GM23338 (cell line): ENCODE data around the gene AOPEP. TPM values are rescaled to one million over a fixed set of nuclear protein-coding genes. Genes with fewer than 3 reads are reported as not detected.

Source experiments
- ATAC-seq: fragments of 200-7000 bp; cut with Tn5 transposase; 3 replicates; pipeline ENCODE4 v1.9.1; 2020
- DNase-seq: peaks from one replicate; pipeline ENCODE4 v3.0.0-alpha.2; 2015; ENCODE audit warnings: low spot score
- H2AFZ ChIP-seq: fragments of 200-600 bp; sonication (generic); 2 replicates; pipeline ENCODE4 v1.8.0; 2016; ENCODE audit warnings: antibody characterized with exemption, mild to moderate bottlenecking, moderate library complexity
- H3F3A ChIP-seq: fragments of 200-600 bp; sonication (generic); replicated peaks from 2 replicates; pipeline ENCODE4 v1.8.0; 2017; ENCODE audit warnings: antibody characterized with exemption, mixed run types, low read depth
- H3K27ac ChIP-seq: fragments of 200-600 bp; sonication (generic); 2 replicates; pipeline ENCODE4 v1.6.1; 2016; ENCODE audit warnings: low read depth
- H3K27me3 ChIP-seq: fragments of 200-600 bp; sonication (generic); 2 replicates; pipeline ENCODE4 v1.8.0; 2016; ENCODE audit warnings: mild to moderate bottlenecking, mixed run types, moderate library complexity; ENCODE audit not compliant: insufficient read depth
- H3K36me3 ChIP-seq: fragments of 200-600 bp; sonication (generic); 2 replicates; pipeline ENCODE4 v1.8.0; 2016; ENCODE audit warnings: mild to moderate bottlenecking; ENCODE audit not compliant: insufficient read depth
- H3K4me1 ChIP-seq: fragments of 200-600 bp; sonication (generic); 2 replicates; pipeline ENCODE4 v1.8.0; 2016; ENCODE audit warnings: mild to moderate bottlenecking, moderate library complexity; ENCODE audit not compliant: insufficient read depth
- H3K4me2 ChIP-seq: fragments of 200-600 bp; sonication (generic); 2 replicates; pipeline ENCODE4 v1.7.1; 2017; ENCODE audit warnings: mixed run types
- H3K4me3 ChIP-seq: fragments of 200-600 bp; sonication (generic); 2 replicates; pipeline ENCODE4 v1.6.1; 2016; ENCODE audit warnings: mixed run types
- H3K79me2 ChIP-seq: fragments of 200-600 bp; sonication (generic); replicated peaks from 2 replicates; pipeline ENCODE4 v1.8.0; 2017; ENCODE audit warnings: mild to moderate bottlenecking; ENCODE audit not compliant: insufficient read depth
- H3K9me2 ChIP-seq: fragments of 200-600 bp; sonication (generic); 2 replicates; pipeline ENCODE4 v1.8.0; 2017; ENCODE audit not compliant: insufficient read depth
- H4K20me1 ChIP-seq: fragments of 200-600 bp; sonication (generic); replicated peaks from 2 replicates; pipeline ENCODE4 v1.8.0; 2017; ENCODE audit warnings: mild to moderate bottlenecking; ENCODE audit not compliant: insufficient read depth
- H3K27ac Mint-ChIP-seq: 2 replicates; pipeline ENCODE4 v1.8.0; 2020; ENCODE audit warnings: inconsistent platforms, mild to moderate bottlenecking, moderate library complexity, mixed read lengths
- H3K27me3 Mint-ChIP-seq: 3 replicates; pipeline ENCODE4 v1.8.0; 2022; ENCODE audit warnings: low read depth, mild to moderate bottlenecking, moderate library complexity, mixed read lengths, inconsistent platforms; ENCODE audit not compliant: insufficient read depth, poor library complexity
- H3K36me3 Mint-ChIP-seq: 3 replicates; pipeline ENCODE4 v1.8.0; 2021; ENCODE audit warnings: low read depth, mild to moderate bottlenecking, inconsistent platforms, moderate library complexity, mixed read lengths
- H3K4me1 Mint-ChIP-seq: 3 replicates; pipeline ENCODE4 v1.8.0; 2020; ENCODE audit warnings: mild to moderate bottlenecking, inconsistent platforms, mixed read lengths
- H3K4me3 Mint-ChIP-seq: 3 replicates; pipeline ENCODE4 v1.8.0; 2021; ENCODE audit warnings: moderate library complexity, mild to moderate bottlenecking, inconsistent platforms, mixed read lengths
- H3K9me3 Mint-ChIP-seq: 3 replicates; pipeline ENCODE4 v1.8.0; 2020; ENCODE audit warnings: moderate library complexity, mild to moderate bottlenecking, inconsistent platforms, mixed read lengths
- CREB1 ChIP-seq: fragments of 250-450 bp; sonication (Bioruptor Pico); IDR thresholded peaks from 2 replicates; pipeline ENCODE4 v1.5.0; 2020; ENCODE audit warnings: low read depth, mild to moderate bottlenecking, moderate library complexity
- ETS1 ChIP-seq: IDR thresholded peaks from 2 replicates; pipeline ENCODE4 v1.6.1; 2016; ENCODE audit warnings: antibody characterized with exemption
- EZH2 ChIP-seq: fragments of 200-600 bp; sonication (generic); IDR thresholded peaks from one replicate; pipeline ENCODE4 v1.8.0; 2017; ENCODE audit warnings: antibody characterized with exemption, mild to moderate bottlenecking, low read depth; ENCODE audit not compliant: unreplicated experiment
- EZH2phosphoT487 ChIP-seq: fragments of 200-600 bp; sonication (generic); IDR thresholded peaks from one replicate; pipeline ENCODE4 v1.8.1; 2018; ENCODE audit warnings: antibody characterized with exemption; ENCODE audit not compliant: unreplicated experiment
- POLR2AphosphoS5 ChIP-seq: IDR thresholded peaks from 2 replicates; pipeline ENCODE4 v1.6.1; 2016; ENCODE audit warnings: antibody characterized with exemption, low read depth
- STAT1 ChIP-seq: IDR thresholded peaks from one replicate; pipeline ENCODE4 v1.6.1; 2016; ENCODE audit warnings: antibody characterized with exemption; ENCODE audit not compliant: unreplicated experiment
- ZNF114 ChIP-seq: fragments of 250-450 bp; sonication (Bioruptor Pico); IDR thresholded peaks from 2 replicates; pipeline ENCODE4 v1.5.0; 2020; ENCODE audit warnings: mild to moderate bottlenecking, moderate library complexity
- ZNF331 ChIP-seq: fragments of 250-450 bp; sonication (Bioruptor Pico); IDR thresholded peaks from 2 replicates; pipeline ENCODE4 v1.5.0; 2020; ENCODE audit warnings: low read depth, mild to moderate bottlenecking, moderate library complexity
- ZNF462 ChIP-seq: fragments of 250-450 bp; sonication (Bioruptor Pico); IDR thresholded peaks from 2 replicates; pipeline ENCODE4 v1.5.0; 2020; ENCODE audit warnings: mild to moderate bottlenecking, moderate library complexity
- polyA plus RNA-seq: library from polyadenylated mRNA; unstranded; fragments of >200 nt; fragmentation: Nextera tagmentation; extraction: Ambion mirVana; gene quantifications from 2 replicates; pipeline ENCODE4 v1.2.1, GENCODE V29; 2016
- total RNA-seq: library from RNA; depleted of rRNA; stranded (reverse); fragments of >200 nt; shearing (Covaris generic); gene quantifications from 2 replicates; pipeline ENCODE4 v1.2.3, GENCODE V29; 2014

AOPEP gene
- total and polyA plus RNA-seq, 2 experiments from 2014 or later: 7.0 to 16.5 TPM

GRCh38 chr9:94922098-94922607, 195.7 kb downstream of the AOPEP start (continued):
- TF ChIP-seq ZNF462 (CRISPR knock-in tag): no peak
- TF ChIP-seq ETS1: no peak
- TF ChIP-seq CREB1 (CRISPR knock-in tag): no peak
- no peak for TF ChIP-seq EZH2phosphoT487
- no peak for TF ChIP-seq ZNF331
- no peak for TF ChIP-seq POLR2AphosphoS5

- Mint-ChIP-seq H3K36me3 (peaks cover 5% of the 10 kb centered on the region; the same call in 1 of the 3 replicates), H3K27me3 (peaks cover 6% of the 10 kb centered on the region), H3K27ac (peak overlapping the region; percentile 42), H3K4me3 (no peak overlapping the region), H3K4me1 (peaks cover 41% of the 10 kb centered on the region), H3K9me3 (no peaks in the 10 kb centered on the region; the same call in 2 of the 3 replicates)
- Histone ChIP-seq H3K27ac (no peak overlapping the region), H3K36me3 (no peaks in the 10 kb centered on the region), H3K4me2 (no peak overlapping the region), H3K27me3 (no peaks in the 10 kb centered on the region), H3K4me3 (no peak overlapping the region), H2AFZ (no peak overlapping the region), H3K4me1 (peaks cover 4% of the 10 kb centered on the region; the same call in 1 of the 2 replicates), H3F3A (no peaks in the 10 kb centered on the region), H3K79me2 (no peaks in the 10 kb centered on the region), H3K9me2 (no peaks in the 10 kb centered on the region), H4K20me1 (no peaks in the 10 kb centered on the region)
- no peak for DNase-seq
- no peak for ATAC-seq
- TF ChIP-seq ZNF331: no peak
- TF ChIP-seq ZNF462 (CRISPR knock-in tag): no peak
- no peak for TF ChIP-seq EZH2
- no peak for TF ChIP-seq STAT1
- TF ChIP-seq ZNF114 (CRISPR knock-in tag): no peak
These were observed 196.2 kb downstream of the AOPEP start for GRCh38 chr9:94922691-94923107.
